Chondrocyte (in vitro differentiated cells): ENCODE data around the gene FRMPD4. TPM values are rescaled to one million over a fixed set of nuclear protein-coding genes. Genes with fewer than 3 reads are reported as not detected.

Source experiments
- DNase-seq: peaks from one replicate; pipeline ENCODE4 v3.0.0; 2021; ENCODE audit warnings: mixed read lengths, low spot score
- H3K27ac Mint-ChIP-seq: one replicate; pipeline ENCODE4 v1.8.0; 2021; ENCODE audit warnings: mild to moderate bottlenecking, moderate library complexity, mixed read lengths; ENCODE audit not compliant: unreplicated experiment
- H3K27me3 Mint-ChIP-seq: 2 replicates; pipeline ENCODE4 v1.8.0; 2021; ENCODE audit warnings: low read depth, mixed read lengths
- H3K36me3 Mint-ChIP-seq: 2 replicates; pipeline ENCODE4 v1.8.0; 2021; ENCODE audit warnings: low read depth, mixed read lengths
- H3K4me1 Mint-ChIP-seq: 2 replicates; pipeline ENCODE4 v1.8.0; 2021; ENCODE audit warnings: low read depth, mild to moderate bottlenecking, mixed read lengths
- H3K4me3 Mint-ChIP-seq: one replicate; pipeline ENCODE4 v1.8.0; 2021; ENCODE audit warnings: mild to moderate bottlenecking, moderate library complexity, mixed read lengths; ENCODE audit not compliant: unreplicated experiment
- H3K9me3 Mint-ChIP-seq: 2 replicates; pipeline ENCODE4 v1.8.0; 2021; ENCODE audit warnings: low read depth, mixed read lengths
- total RNA-seq: library from RNA; stranded (reverse); gene quantifications from 3 replicates; pipeline ENCODE4 v1.2.1, GENCODE V29; 2021
- TF ChIP-seq, protein P1 (sequence below): fragments of 200-600 bp; sonication (generic); IDR thresholded peaks from 2 replicates; pipeline ENCODE4 v1.5.0; 2021; ENCODE audit warnings: antibody characterized with exemption, mild to moderate bottlenecking, moderate library complexity

The FRMPD4 gene
- total RNA-seq, 1 donor from 2014 or later = 0.10 TPM

GRCh38 chrX:12378253-12378652, 240.0 kb downstream of the FRMPD4 start:
- Mint-ChIP-seq H3K27ac (no peak overlapping the region), H3K4me1 (no peaks in the 10 kb centered on the region), H3K36me3 (no peaks in the 10 kb centered on the region), H3K27me3 (peaks cover 3% of the 10 kb centered on the region), H3K4me3 (no peak overlapping the region), H3K9me3 (no peaks in the 10 kb centered on the region)
- TF ChIP-seq, protein P1, sequence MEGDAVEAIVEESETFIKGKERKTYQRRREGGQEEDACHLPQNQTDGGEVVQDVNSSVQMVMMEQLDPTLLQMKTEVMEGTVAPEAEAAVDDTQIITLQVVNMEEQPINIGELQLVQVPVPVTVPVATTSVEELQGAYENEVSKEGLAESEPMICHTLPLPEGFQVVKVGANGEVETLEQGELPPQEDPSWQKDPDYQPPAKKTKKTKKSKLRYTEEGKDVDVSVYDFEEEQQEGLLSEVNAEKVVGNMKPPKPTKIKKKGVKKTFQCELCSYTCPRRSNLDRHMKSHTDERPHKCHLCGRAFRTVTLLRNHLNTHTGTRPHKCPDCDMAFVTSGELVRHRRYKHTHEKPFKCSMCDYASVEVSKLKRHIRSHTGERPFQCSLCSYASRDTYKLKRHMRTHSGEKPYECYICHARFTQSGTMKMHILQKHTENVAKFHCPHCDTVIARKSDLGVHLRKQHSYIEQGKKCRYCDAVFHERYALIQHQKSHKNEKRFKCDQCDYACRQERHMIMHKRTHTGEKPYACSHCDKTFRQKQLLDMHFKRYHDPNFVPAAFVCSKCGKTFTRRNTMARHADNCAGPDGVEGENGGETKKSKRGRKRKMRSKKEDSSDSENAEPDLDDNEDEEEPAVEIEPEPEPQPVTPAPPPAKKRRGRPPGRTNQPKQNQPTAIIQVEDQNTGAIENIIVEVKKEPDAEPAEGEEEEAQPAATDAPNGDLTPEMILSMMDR = no peak
- no peak for DNase-seq

GRCh38 chrX:12378706-12379105, 240.4 kb downstream of the FRMPD4 start:
- H3K9me3 Mint-ChIP-seq = peaks cover 4% of the 10 kb centered on the region
- H3K27me3 Mint-ChIP-seq = peaks cover 3% of the 10 kb centered on the region
- no peak for DNase-seq
- no peaks in the 10 kb centered on the region for H3K4me1 Mint-ChIP-seq
- no peak overlapping the region for H3K4me3 Mint-ChIP-seq
- no peaks in the 10 kb centered on the region for H3K36me3 Mint-ChIP-seq
- TF ChIP-seq, protein P1 = no peak
- H3K27ac Mint-ChIP-seq = no peak overlapping the region

- TF ChIP-seq, protein P1 = no peak
- no peaks in the 10 kb centered on the region for H3K36me3 Mint-ChIP-seq
- no peak for DNase-seq
- no peaks in the 10 kb centered on the region for H3K4me1 Mint-ChIP-seq
- no peak overlapping the region for H3K27ac Mint-ChIP-seq
- peaks cover 3% of the 10 kb centered on the region for H3K27me3 Mint-ChIP-seq
- H3K4me3 Mint-ChIP-seq = no peak overlapping the region
- H3K9me3 Mint-ChIP-seq = peaks cover 4% of the 10 kb centered on the region
Measured at GRCh38 chrX:12379671-12380070, 241.4 kb downstream of the FRMPD4 start.

DNA sequence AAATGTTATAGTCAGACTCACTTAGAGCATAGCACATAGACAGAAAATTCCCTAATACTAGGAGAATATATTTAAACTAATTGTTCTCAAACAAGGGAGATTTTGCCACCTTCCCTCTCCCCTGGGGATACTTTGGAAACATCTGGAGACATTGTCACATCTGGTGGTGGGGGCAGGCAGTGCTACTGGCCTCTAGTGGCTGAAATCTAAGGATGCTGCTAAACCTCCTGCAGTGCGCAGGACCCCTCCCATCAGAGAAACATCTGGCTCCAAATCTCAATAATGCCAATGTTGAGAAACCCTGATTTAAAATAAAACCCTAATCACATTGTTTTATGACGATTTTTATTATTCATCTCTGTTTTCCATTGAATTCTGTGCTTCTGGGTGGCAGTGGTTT, 244.9 kb downstream of the FRMPD4 start:
- no peaks in the 10 kb centered on the region for H3K36me3 Mint-ChIP-seq
- no peaks in the 10 kb centered on the region for H3K4me1 Mint-ChIP-seq
- H3K9me3 Mint-ChIP-seq = peaks cover 4% of the 10 kb centered on the region
- H3K27ac Mint-ChIP-seq = no peak overlapping the region
- H3K27me3 Mint-ChIP-seq = peaks cover 3% of the 10 kb centered on the region
- TF ChIP-seq, protein P1 = peak; percentile 48
- no peak overlapping the region for H3K4me3 Mint-ChIP-seq
- DNase-seq = no peak

- Mint-ChIP-seq H3K27me3 (no peaks in the 10 kb centered on the region), H3K27ac (no peak overlapping the region), H3K9me3 (peaks cover 8% of the 10 kb centered on the region), H3K4me1 (no peaks in the 10 kb centered on the region), H3K36me3 (no peaks in the 10 kb centered on the region), H3K4me3 (no peak overlapping the region)
- TF ChIP-seq, protein P1 = no peak
- no peak for DNase-seq
Measured at GRCh38 chrX:12390301-12390700, 252.0 kb downstream of the FRMPD4 start.
